Measurements from ENCODE around the gene IGF2BP3.
A peak's percentile ranks its signal among the peaks of the same experiment; 100 is the strongest.
"Not testable (repeated sequence)": the region's sequence is repeated elsewhere in the genome, so short reads cannot be mapped to it uniquely, and the experiment has no call there.

The IGF2BP3 gene

GRCh38 chr7:23336799-23337283 lies 133.4 kb downstream of the IGF2BP3 start:
- no peak for DNase-seq

- DNase-seq: no peak
Measured at GRCh38 chr7:23336086-23336485, 134.2 kb downstream of the IGF2BP3 start.

GRCh38 chr7:23335621-23336020 lies 134.7 kb downstream of the IGF2BP3 start:
- no peak for DNase-seq

- DNase-seq: no peak
Measured at GRCh38 chr7:23335136-23335535, 135.2 kb downstream of the IGF2BP3 start.

- no peak for DNase-seq
Measured at GRCh38 chr7:23334482-23335056, 135.7 kb downstream of the IGF2BP3 start.

GRCh38 chr7:23333671-23334246 lies 136.5 kb downstream of the IGF2BP3 start:
- no peak for DNase-seq

GRCh38 chr7:23332910-23333612 lies 137.2 kb downstream of the IGF2BP3 start:
- no peak for DNase-seq

GRCh38 chr7:23332193-23332592 lies 138.1 kb downstream of the IGF2BP3 start:
- no peak for DNase-seq

- no peak for DNase-seq
Measured at GRCh38 chr7:23331132-23331531, 139.2 kb downstream of the IGF2BP3 start.

GRCh38 chr7:23315366-23315765 lies 154.9 kb downstream of the IGF2BP3 start:
- no peak for DNase-seq

GRCh38 chr7:23312141-23312540 lies 158.2 kb downstream of the IGF2BP3 start:
- not testable (repeated sequence) for DNase-seq

- no peak for DNase-seq
Measured at GRCh38 chr7:23308754-23309153, 161.5 kb downstream of the IGF2BP3 start.

GRCh38 chr7:23306936-23307521 lies 163.3 kb downstream of the IGF2BP3 start:
- DNase-seq: no peak

- no peak for DNase-seq
Measured at GRCh38 chr7:23299770-23300300, 170.5 kb downstream of the IGF2BP3 start.

- DNase-seq: peak; percentile 75 to 93 (median 86)
Measured at GRCh38 chr7:23298885-23299769, 171.2 kb downstream of the IGF2BP3 start, which contains the start of gene MALSU1. Gene MALSU1, plus strand, starts transcription at chr7:23299339. Its CDS starts 14 bp downstream, at chr7:23299353.

- no peak for DNase-seq
Measured at GRCh38 chr7:23298141-23298881, 172.0 kb downstream of the IGF2BP3 start.

- no peak for DNase-seq
Measured at GRCh38 chr7:23295401-23295697, 174.9 kb downstream of the IGF2BP3 start.

- no peak for DNase-seq
Measured at GRCh38 chr7:23294549-23295400, 175.5 kb downstream of the IGF2BP3 start.

GRCh38 chr7:23293500-23294073 lies 176.7 kb downstream of the IGF2BP3 start:
- no peak for DNase-seq

- no peak for DNase-seq
Measured at GRCh38 chr7:23292623-23293022, 177.7 kb downstream of the IGF2BP3 start.

Data from activated naive CD4-positive, alpha-beta T cell (primary cell).